Renal cortical epithelial cell (primary cell): Measurements from ENCODE around the gene SSBP2. TPM values are rescaled to one million over a fixed set of nuclear protein-coding genes. Genes with fewer than 3 reads are reported as not detected.

Experiments used
- DNase-seq: peaks from one replicate; pipeline ENCODE4 v3.0.0-alpha.2; 2011; ENCODE audit warnings: low read depth
- total RNA-seq: library from RNA; depleted of rRNA; stranded (reverse); fragments of >200 nt; gene quantifications from 2 replicates; pipeline ENCODE4 v1.2.3, GENCODE V29; 2014

Gene SSBP2
- 2.8 and 14.4 TPM in 2 replicates for total RNA-seq

DNA sequence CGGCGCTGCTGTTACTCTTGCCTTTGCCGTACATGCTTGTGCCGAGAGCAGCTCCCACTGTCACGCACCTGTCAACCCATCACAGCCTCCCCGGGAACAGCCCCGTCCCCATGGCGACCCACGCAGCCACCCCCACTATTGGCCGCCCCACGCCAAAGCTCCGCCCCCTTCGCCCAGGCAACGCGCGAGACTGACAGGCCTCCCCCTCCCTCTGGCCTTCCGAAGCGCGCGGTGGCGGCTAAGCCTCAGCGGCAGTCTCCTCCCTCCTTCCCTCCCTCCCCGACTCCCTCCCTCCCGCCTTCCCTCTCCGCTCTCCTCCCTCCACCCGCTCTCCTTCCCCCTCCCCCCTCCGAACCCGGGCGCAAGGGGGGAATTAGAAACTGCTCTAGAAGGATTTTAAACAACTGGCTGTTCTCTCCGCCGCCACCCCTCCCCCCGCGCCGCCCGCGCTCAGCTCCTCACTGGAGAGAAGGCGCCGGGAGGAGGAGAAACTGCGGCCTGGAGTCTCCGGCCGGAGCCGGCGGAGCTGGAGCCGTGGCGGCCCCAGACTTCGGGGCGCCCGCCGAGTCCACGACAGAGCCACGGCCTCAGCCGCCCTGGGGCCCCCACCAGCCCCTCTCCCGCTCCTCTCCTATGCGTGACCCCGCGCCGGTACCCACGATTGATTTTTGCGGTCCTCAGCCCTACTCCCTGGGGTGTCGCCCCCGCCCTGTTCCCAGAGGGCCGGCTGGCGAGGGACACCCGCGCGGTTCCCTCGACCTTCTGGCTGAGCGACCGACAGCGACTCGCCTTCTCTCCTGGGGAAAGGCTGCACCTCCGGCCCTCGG lies at the start of gene SSBP2:
TSS of gene SSBP2 (minus strand) at position 89 of the 827 bp plus-strand sequence. CDS start at position 34, 55 bp downstream.
- DNase-seq = peak; percentile 91

- no peak for DNase-seq
Observed at GRCh38 chr5:81795666-81796065, 44.8 kb upstream of the SSBP2 start.

GRCh38 chr5:81794226-81794625 lies 43.3 kb upstream of the SSBP2 start:
- no peak for DNase-seq

DNA sequence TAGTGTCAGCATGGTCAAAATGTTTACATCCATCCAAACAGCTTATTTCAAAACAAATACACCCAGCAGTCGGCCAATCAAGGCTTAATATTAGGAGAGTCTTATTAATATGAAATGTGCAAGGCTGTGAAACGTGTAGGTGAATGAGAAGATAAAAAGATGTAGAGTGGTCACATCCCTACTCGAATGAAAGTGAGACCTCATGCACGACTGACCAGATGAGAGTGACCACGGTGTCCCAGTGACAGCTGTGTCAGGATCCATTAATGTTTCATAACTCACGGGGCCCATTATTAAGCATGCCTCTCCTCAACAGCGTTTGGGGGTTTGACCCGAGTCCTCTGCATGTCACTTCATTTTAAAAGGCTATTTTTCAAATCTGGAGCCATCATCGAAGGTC lies 39.4 kb upstream of the SSBP2 start:
- no peak for DNase-seq

DNA sequence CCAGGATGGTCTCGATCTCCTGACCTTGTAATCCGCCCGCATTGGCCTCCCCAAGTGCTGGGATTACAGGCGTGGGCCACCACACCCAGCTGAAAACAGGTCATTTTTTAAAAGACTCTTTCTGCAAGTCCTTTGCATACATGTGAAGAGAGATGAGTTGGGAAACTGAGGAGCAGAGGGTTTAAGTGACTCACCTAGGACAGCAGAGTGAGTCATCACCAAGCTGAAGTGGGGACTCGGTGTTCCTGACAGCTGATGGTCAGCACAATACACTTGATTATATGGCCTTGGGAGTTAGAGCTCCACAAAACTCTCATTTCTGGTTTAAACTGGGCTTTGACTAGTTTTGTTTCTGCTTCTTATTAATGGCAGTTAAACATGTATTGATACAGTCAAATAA lies 38.1 kb upstream of the SSBP2 start:
- peak; percentile 84 for DNase-seq

- DNase-seq = no peak
Observed at GRCh38 chr5:81788329-81788728, 37.4 kb upstream of the SSBP2 start.

DNA sequence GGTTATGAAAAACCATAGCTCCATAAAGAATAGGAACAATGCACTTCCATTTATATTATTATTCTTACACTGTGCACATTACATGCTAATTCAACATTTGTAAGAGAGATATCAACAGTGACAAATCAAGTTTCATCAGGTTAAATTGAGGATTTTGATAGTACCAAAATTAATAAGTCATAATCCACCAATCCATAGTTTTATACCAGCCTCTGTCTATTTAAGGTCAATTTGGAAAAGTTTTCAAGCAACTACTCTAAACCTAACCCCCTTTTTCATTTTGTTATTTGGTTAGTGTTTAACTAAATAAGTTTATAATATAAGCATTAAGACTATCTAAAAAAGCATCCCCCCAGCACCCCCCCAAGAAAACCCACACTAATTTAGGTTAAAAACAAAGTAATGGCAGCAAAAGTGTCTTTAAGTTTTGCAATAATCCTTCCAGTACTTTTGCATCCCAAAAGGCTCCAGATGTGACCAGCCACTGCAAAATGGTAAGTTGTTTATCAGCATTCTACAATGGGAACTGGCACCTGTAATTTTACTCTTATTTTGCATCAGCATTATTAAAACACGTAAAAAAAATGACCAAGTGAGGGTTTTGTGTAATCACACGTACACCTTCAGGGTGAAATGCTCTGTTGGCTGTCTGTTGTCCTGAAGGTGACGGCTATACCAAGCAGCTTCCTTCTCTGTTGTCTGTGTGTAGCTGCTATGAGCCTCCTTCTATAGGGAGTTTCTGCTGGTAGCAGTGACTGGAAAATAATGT lies 36.8 kb upstream of the SSBP2 start:
- DNase-seq = peak; percentile 75

GRCh38 chr5:81786991-81787390 lies 36.1 kb upstream of the SSBP2 start:
- no peak for DNase-seq

GRCh38 chr5:81786496-81786895 lies 35.6 kb upstream of the SSBP2 start:
- no peak for DNase-seq

- no peak for DNase-seq
Observed at GRCh38 chr5:81785322-81785721, 34.4 kb upstream of the SSBP2 start.

DNA sequence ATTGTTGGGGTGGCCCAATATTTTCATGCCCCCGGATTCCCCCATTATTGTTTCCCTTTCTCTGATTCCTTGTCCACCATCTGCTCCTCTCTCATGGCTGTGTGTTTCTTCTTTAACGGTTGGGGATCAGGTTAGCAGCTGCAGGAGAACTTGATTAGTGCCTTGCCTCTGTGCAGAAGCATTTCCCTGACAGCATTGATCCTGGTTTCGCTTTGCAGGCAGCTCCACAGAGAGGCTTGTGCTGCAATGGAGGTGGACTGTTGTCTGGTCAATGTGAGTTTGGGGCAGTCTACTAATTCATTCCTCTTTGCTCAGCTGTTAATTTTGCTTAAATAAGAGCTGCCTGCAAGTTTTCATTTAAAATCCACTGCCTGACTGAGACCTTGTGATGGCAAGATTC lies 32.5 kb upstream of the SSBP2 start:
- no peak for DNase-seq

- no peak for DNase-seq
Observed at GRCh38 chr5:81782811-81783210, 31.9 kb upstream of the SSBP2 start.

GRCh38 chr5:81779916-81780266 lies 29.0 kb upstream of the SSBP2 start:
- no peak for DNase-seq

- peak; percentile 32 for DNase-seq
Observed at GRCh38 chr5:81779125-81779915, 28.4 kb upstream of the SSBP2 start.

DNA sequence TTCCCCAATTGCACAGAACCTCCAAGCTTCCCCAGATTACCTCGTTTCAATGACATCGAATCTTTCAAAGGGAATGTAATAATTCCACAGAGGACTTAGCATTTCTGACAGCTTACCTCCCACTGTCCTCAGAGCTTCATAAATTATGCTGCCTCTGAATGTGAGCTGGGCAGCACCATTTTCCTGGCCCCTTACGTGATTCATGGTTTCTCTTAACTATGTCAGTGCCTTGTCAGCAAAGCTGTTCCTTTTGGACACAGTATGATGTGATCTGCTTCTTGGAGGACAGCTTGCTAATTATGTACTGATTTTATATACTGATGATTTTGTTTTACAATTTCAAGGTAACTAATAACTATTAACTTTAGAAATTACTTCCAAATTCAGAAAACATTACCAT lies 27.7 kb upstream of the SSBP2 start:
- DNase-seq = peak; percentile 50

DNA sequence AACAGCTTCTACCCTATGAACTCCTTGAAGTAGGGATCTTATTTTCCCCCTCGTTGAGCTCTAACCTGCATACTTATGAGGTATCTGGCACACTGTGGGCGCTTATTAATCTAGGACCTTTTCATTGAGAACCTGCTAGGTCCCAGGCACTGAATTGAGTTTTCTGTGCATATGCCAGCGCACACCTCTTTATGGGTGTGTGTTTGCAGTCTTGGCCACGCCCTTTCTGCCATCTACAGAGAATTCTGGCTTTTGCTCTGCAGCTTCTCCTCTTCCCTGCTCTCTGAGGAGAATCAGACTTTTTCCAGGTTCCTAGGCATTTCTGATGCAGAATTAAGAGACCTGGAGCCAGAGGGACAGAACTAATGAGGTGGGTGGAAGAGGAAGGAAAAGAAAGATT lies 25.4 kb upstream of the SSBP2 start:
- DNase-seq = no peak

DNA sequence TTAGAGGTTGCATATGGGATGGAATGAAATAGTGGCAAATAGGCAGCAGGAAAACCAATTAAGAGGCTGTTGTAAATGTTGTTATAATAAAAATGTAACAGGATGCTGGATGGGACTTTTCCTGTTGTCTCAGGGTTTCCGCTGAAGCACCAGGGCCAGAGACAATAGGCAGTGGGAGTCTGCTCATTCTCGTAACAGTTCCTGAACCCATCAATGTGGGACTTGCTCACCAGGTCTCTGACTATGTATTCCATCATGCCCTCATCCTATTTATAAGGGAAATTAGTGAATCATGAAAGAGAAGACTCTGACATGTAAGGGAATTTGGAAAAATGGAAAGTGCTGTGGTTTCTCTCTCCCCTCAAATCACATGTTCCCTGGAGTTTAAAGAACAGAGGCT lies 23.5 kb upstream of the SSBP2 start:
- no peak for DNase-seq

DNA sequence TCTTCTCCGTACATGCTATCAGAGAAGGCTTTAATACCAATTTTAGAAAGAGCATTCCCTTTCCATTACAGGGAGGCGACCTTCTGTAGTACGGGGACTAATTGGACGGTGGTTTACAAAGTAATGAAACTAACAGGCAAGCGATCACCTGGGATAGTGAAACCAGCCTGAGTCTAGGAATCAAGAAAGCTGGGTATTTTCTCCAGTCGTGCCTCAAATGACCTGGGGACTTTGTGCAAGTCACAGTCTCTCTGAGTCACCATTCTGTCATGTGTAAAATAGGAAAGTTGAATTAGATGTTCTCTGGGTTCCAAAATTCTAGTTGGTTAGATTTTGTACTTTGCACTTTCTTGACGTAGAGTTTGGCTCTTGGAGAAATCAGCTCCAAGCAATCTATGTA lies 22.7 kb upstream of the SSBP2 start:
- peak; percentile 48 for DNase-seq

- no peak for DNase-seq
Observed at GRCh38 chr5:81773161-81773560, 22.3 kb upstream of the SSBP2 start.

GRCh38 chr5:81772488-81772887 lies 21.6 kb upstream of the SSBP2 start:
- no peak for DNase-seq

DNA sequence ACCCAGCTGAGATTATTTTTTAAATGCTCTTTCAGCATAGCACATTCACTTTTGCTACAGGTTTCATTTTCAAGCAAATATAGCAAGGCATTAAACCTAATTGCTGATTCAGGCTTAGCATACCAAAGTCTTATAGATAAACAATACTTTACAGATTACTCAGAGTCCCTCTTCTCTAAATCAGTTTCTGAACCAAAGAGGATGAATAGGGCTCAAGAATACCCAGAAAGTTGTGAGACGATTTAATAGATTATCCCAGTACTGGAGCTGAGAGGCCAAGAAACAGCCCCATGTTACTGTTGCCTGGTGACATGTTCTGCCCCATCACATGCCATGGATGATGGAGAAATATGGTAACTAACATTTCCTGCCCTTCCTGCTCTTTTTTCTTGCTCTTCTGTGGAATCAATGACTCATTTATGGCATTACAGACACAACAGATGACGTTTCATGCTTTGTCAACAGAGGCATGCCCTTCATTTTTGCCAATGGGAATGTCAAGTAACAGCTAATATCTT lies 18.1 kb upstream of the SSBP2 start:
- DNase-seq = peak; percentile 92

DNA sequence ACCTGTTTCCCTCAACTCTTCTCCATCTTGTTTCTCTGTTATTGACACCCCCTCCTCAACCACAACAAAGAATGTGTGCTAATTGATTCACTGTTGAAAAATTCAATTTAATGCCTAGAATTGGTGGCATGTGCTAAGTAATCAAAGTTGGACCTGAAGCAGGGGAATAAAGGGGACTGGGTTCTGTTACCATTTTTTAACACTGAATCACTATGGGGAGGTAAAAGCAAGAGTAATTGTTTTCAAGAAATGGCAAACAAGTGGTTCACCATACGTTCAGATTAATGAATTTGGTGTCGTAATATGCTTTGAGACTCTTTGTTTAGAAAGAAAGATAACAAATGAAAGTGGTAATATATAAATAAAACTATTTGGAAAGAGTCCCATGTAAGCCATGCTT lies 17.0 kb upstream of the SSBP2 start:
- DNase-seq = peak; percentile 29
